ENCODE measurements around the gene C10orf71.

Gene C10orf71

DNA sequence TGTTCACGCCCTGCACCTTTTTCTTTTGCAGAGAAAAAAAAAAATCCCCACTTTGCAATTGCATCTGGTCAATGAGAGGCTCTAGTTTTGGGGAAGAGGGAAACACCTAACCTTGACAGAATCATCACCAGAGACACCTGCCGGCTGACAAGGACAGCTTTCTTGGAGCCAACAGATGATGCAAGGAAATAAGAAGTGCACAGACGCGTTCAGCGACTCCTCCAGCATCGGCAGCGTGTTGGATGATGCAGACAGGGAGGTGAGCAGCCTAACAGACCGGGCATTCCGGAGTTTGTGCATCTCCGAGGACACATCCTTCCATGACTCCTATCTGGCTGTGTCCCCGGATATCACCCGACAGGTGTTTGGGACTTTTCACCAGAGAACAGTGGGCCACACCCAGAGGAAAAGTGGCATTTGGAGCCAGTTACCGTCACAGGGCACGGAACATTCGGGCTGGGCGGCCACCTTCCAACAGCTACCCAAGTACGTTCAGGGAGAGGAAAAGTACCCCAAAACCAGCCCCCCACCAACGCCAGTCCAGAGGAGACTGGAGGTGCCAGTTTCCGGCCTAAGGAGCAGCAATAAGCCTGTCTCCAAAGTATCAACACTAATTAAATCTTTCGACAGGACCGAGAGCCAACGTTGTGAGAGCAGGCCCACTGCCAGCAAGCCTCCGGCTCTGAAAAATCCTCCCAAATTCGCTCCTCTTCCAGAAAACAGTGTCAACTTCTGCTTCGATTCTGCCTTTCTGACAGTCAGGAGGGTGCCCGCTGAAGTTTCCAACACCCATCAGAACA lies 23.6 kb downstream of the C10orf71 start:
- no peak for TF ChIP-seq CTCF (conservative IDR thresholded peaks at IDR 0.05; ENCODE audit: control insufficient read depth, insufficient read depth, low read depth, low read length)
- H3K4me3 ChIP-seq (ENCODE audit: control insufficient read depth, low read depth, low read length) = no peak overlapping the region
- no peak for DNase-seq (ENCODE audit: low read depth)

GRCh38 chr10:49323171-49323895 lies 24.4 kb downstream of the C10orf71 start:
- DNase-seq (ENCODE audit: low read depth) = no peak
- no peak for TF ChIP-seq CTCF (conservative IDR thresholded peaks at IDR 0.05; ENCODE audit: control insufficient read depth, insufficient read depth, low read depth, low read length)
- H3K4me3 ChIP-seq (ENCODE audit: control insufficient read depth, low read depth, low read length) = no peak overlapping the region

DNA sequence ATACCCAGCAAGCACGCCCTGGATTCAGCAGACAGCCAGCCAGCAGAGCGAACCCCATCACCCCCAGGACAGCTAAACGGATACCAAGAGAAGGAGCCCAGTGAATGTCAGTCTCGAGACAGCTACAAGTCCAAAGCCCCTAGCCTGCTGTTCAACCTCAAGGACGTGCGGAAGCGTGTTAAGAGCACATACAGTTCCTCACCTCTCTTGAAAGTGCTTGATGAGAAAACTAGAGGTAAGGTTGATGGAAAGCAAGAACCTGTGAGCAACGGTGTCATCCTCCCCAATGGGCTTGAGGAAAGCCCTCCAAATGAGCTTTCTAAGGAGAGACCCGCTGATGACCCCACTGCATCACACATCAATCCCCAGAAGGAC lies 24.9 kb downstream of the C10orf71 start:
- TF ChIP-seq CTCF (conservative IDR thresholded peaks at IDR 0.05; ENCODE audit: control insufficient read depth, insufficient read depth, low read depth, low read length) = no peak
- H3K4me3 ChIP-seq (ENCODE audit: control insufficient read depth, low read depth, low read length) = no peak overlapping the region
- no peak for DNase-seq (ENCODE audit: low read depth)

DNA sequence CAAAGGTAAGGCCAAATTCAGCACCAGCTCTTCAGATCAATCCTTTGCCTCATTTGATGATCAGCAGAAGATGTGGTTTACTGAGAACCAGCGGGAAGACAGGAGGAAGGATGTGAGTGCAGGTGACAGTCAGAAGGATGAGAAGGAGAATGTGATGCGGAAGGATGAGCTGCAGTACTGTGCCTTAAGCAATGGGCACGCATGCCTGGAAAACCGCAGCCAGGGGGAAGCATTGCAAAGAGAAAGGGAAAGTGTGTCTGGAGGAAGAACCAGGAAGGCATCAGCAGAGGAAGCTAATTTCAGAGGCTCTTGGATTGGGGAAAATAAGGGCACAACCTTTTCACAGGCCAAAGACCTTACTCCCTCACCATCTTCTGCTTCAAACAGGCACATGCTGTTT lies 25.7 kb downstream of the C10orf71 start:
- no peak for TF ChIP-seq CTCF (conservative IDR thresholded peaks at IDR 0.05; ENCODE audit: control insufficient read depth, insufficient read depth, low read depth, low read length)
- no peak overlapping the region for H3K4me3 ChIP-seq (ENCODE audit: control insufficient read depth, low read depth, low read length)
- DNase-seq (ENCODE audit: low read depth) = no peak

DNA sequence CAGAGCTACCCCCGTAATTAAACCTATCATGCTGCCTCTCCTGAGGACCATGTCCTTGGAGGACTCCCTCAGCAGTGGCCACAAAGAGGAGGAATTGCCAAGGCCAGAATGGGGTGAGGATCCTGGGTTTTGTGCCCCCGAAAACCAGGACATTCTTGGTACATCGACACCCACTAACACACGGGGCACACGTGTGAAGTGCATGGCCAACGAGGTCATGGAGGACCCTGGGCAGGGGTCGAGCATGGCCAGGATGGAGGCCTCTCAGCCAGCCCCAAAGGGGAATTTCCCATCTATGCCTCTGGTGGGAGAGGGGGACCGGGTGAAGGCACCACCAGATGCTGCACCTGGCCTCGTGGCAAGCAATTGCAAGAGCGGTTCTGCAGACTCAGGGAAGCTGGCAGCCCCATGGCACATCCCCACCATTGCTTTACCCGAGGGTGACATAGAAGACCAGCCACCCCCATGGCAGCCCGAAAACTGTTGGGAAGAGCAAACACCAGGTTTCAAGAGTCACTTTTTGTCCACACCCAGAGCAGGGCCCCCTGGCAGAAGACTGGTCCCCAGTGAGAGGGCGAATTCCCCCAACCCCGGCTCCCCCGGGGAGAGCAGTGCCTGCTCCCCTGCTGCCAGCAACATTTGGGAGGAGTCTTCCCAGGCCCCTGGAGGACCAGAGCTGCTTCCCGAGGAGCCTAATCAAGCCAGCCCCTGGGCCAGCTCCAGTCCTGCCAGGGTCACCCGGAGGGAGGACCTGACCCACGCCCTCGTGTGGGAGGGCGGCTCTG lies 26.4 kb downstream of the C10orf71 start:
- no peak overlapping the region for H3K4me3 ChIP-seq (ENCODE audit: control insufficient read depth, low read depth, low read length)
- DNase-seq (ENCODE audit: low read depth) = no peak
- no peak for TF ChIP-seq CTCF (conservative IDR thresholded peaks at IDR 0.05; ENCODE audit: control insufficient read depth, insufficient read depth, low read depth, low read length)

DNA sequence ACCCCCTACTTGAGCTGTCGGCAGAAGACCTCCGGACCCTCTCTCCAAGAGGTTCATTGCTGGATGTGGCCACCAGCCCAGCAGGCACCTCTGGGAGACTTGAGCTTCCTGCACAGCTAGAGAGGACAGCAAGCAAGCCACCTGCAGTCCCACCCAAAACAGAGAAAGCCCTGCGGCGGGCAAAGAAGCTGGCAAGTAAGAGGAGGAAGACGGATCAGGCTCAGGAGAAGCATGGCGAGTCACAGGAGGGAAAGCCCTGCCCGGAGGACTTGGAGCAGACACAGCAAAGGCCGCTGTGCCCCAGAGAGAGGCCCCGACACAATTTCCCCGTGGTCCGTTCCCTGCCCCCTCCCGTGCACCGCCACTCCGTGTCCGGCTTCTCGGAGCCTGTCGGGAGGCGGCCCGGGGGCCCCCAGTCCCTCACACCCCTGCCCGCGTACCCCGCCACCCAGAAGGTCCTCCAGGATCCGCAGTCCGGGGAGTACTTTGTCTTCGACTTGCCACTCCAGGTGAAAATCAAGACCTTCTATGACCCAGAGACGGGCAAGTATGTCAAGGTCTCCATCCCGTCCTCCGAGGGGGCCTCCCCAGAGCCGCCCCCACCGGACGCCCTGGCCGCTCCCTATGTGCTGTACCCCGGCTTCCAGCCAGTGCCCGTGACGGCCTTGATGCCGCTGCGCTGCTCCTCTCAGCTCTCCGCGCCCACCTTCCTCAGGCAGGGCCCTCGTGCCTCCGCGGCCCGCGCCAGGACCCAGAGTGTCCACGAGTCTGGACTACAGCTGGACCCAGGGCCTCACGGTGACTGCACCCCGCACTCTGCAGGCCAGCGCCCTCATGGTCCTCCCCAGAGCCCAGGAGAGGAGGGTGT lies 27.2 kb downstream of the C10orf71 start:
- no peak overlapping the region for H3K4me3 ChIP-seq (ENCODE audit: control insufficient read depth, low read depth, low read length)
- DNase-seq (ENCODE audit: low read depth) = no peak
- TF ChIP-seq CTCF (conservative IDR thresholded peaks at IDR 0.05; ENCODE audit: control insufficient read depth, insufficient read depth, low read depth, low read length) = no peak

All from fibroblast of mammary gland (primary cell).